Mesenchymal stem cell (in vitro differentiated cells and primary cell): ENCODE data around the gene PHRF1.

ENCODE experiments used
- DNase-seq: peaks from one replicate; pipeline ENCODE4 v3.0.0-alpha.2; 2013
- H2AFZ ChIP-seq: one replicate; pipeline ENCODE4 v1.6.1; 2013; ENCODE audit warnings: low read depth, mild to moderate bottlenecking, control low read depth, inconsistent platforms, low read length, moderate library complexity
- H2AK5ac ChIP-seq: 2 replicates; pipeline ENCODE4 v1.6.1; 2013; ENCODE audit warnings: low read length, moderate library complexity, mild to moderate bottlenecking, inconsistent platforms; ENCODE audit not compliant: severe bottlenecking
- H2BK120ac ChIP-seq: one replicate; pipeline ENCODE4 v1.6.1; 2013; ENCODE audit warnings: low read depth, mild to moderate bottlenecking, inconsistent platforms, low read length, moderate library complexity
- H2BK12ac ChIP-seq, 2 experiments: one replicate each; pipeline ENCODE4 v1.6.1; 2013; ENCODE audit warnings: inconsistent platforms in 2 of 2, low read length in 2 of 2, mild to moderate bottlenecking in 2 of 2, moderate library complexity in 2 of 2, control low read depth in 1 of 2
- H2BK15ac ChIP-seq: one replicate; pipeline ENCODE4 v1.6.1; 2013; ENCODE audit warnings: mild to moderate bottlenecking, low read depth, inconsistent platforms; ENCODE audit not compliant: poor library complexity, severe bottlenecking
- H2BK5ac ChIP-seq: 2 replicates; pipeline ENCODE4 v1.6.1; 2013; ENCODE audit warnings: low read depth, mild to moderate bottlenecking, low read length, control low read depth, inconsistent platforms; ENCODE audit not compliant: poor library complexity, severe bottlenecking
- H3K14ac ChIP-seq, 2 experiments: one replicate each; pipeline ENCODE4 v1.6.1; 2013; ENCODE audit warnings: inconsistent platforms in 2 of 2, low read length in 2 of 2, control low read depth in 1 of 2, mild to moderate bottlenecking in 1 of 2, moderate library complexity in 1 of 2
- H3K18ac ChIP-seq, 2 experiments: one replicate each; pipeline ENCODE4 v1.6.1; 2013; ENCODE audit warnings: inconsistent platforms in 2 of 2, low read length in 2 of 2, control low read depth in 1 of 2, low read depth in 1 of 2, mild to moderate bottlenecking in 1 of 2
- H3K23ac ChIP-seq, 2 experiments: one replicate each; pipeline ENCODE4 v1.6.1; 2013; ENCODE audit warnings: inconsistent platforms in 2 of 2, low read length in 2 of 2, mild to moderate bottlenecking in 2 of 2, moderate library complexity in 2 of 2, control low read depth in 1 of 2
- H3K27ac ChIP-seq: 2 replicates; pipeline ENCODE4 v1.5.1; 2013; ENCODE audit warnings: mild to moderate bottlenecking, moderate library complexity, low read length, control low read depth, inconsistent platforms; ENCODE audit not compliant: poor library complexity, severe bottlenecking
- H3K27me3 ChIP-seq, 2 experiments: 2 replicates each; pipeline versions ENCODE4 v1.6.1 to v1.7.0; 2013; ENCODE audit warnings: low read length in 2 of 2, mild to moderate bottlenecking in 2 of 2, moderate library complexity in 2 of 2, control low read depth in 1 of 2, inconsistent platforms in 1 of 2; ENCODE audit not compliant: control insufficient read depth in 1 of 2, insufficient read depth in 1 of 2
- H3K36me3 ChIP-seq, 2 experiments: 2 replicates each; pipeline versions ENCODE4 v1.6.1 to v1.7.0; 2013; ENCODE audit warnings: low read length in 2 of 2, control low read depth in 1 of 2, inconsistent platforms in 1 of 2, low read depth in 1 of 2, mild to moderate bottlenecking in 1 of 2; ENCODE audit not compliant: insufficient read depth in 2 of 2, control insufficient read depth in 1 of 2
- H3K4ac ChIP-seq, 2 experiments: one replicate each; pipeline ENCODE4 v1.6.1; 2013; ENCODE audit warnings: inconsistent platforms in 2 of 2, low read length in 2 of 2, mild to moderate bottlenecking in 2 of 2, moderate library complexity in 2 of 2, control low read depth in 1 of 2, low read depth in 1 of 2
- H3K4me1 ChIP-seq: 2 replicates; pipeline ENCODE4 v1.6.1; 2013; ENCODE audit warnings: low read depth, low read length, control low read depth; ENCODE audit not compliant: control insufficient read depth, insufficient read depth
- H3K4me2 ChIP-seq: 2 replicates; pipeline ENCODE4 v1.6.1; 2013; ENCODE audit warnings: low read length, mild to moderate bottlenecking, inconsistent platforms; ENCODE audit not compliant: poor library complexity, severe bottlenecking
- H3K4me3 ChIP-seq, 2 experiments: 2 replicates each; pipeline versions ENCODE4 v1.5.1 to v1.7.0; 2013; ENCODE audit warnings: low read length in 2 of 2, mild to moderate bottlenecking in 2 of 2, control low read depth in 1 of 2, low read depth in 1 of 2; ENCODE audit not compliant: insufficient read depth in 1 of 2
- H3K79me1 ChIP-seq: replicated peaks from 2 replicates; pipeline ENCODE4 v1.6.1; 2013; ENCODE audit warnings: mild to moderate bottlenecking, control low read depth, low read length, inconsistent platforms; ENCODE audit not compliant: poor library complexity, severe bottlenecking
- H3K9ac ChIP-seq: 2 replicates; pipeline ENCODE4 v1.7.0; 2013; ENCODE audit warnings: mild to moderate bottlenecking, low read length, moderate library complexity
- H3K9me3 ChIP-seq: 2 replicates; pipeline ENCODE4 v1.7.0; 2013; ENCODE audit warnings: mild to moderate bottlenecking, low read length; ENCODE audit not compliant: control insufficient read depth
- H4K8ac ChIP-seq: one replicate; pipeline ENCODE4 v1.6.1; 2013; ENCODE audit warnings: inconsistent platforms, mild to moderate bottlenecking, low read length, moderate library complexity
- H4K91ac ChIP-seq: one replicate; pipeline ENCODE4 v1.6.1; 2013; ENCODE audit warnings: mild to moderate bottlenecking, low read length, inconsistent platforms
- WGBS: methylation state at CpG from one replicate; pipeline ENCODE4 v1.1.7; 2013; ENCODE audit warnings: mixed read lengths; 5-methylcytosine and 5-hydroxymethylcytosine counted together

PHRF1 gene

DNA sequence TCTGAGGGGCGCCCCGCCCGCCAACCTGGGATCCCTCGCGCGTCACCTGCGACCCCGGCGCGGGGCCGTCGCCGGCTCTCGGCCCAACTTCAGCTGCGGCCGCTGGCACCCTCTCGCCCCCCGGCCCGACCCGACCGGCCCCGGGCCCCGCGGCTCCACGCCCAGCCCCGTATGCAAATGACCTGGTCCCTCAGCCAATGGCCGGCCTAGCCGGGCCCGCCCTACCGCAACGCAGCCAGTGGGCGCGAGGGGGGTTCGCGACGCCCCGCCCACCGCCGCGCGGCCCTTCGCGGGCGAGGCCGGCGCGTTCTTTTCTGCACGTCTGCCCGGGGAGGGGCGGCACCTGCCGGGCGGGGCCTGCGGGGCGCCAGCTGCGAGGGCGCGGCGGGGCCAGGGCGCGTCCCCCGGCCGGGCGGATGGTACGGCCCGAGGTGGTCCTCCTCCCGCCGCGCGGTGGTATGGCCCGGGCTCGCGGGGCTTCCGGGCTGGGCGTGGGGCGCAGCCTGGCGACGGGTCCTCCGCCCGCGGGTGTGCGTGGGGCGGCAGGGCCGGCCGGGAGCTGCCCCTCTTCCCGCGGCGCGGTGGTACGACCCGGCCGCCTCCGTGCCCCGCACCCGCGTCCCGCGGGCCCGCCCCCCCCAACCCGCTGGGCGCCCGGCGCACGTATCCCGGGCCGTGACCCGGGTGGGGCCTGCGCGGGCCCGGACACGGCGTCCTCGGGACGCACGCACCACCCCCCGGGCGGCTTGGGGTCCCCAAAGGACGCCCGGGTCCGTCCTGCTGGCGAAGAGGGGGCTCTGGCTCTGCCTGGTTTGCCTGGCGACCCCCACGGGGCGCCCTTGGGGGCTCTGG lies 7.7 kb upstream of the PHRF1 start:
- Histone ChIP-seq H3K27ac (no peak overlapping the region), H2AK5ac (peak overlapping the region; percentile 69), H2AFZ (peak overlapping the region; percentile 83), H3K18ac (peak overlapping the region; percentile 91 to 96), H3K4me1 (peaks cover 45% of the 10 kb centered on the region), H3K79me1 (peaks cover 16% of the 10 kb centered on the region), H3K9me3 (no peaks in the 10 kb centered on the region), H4K91ac (peak overlapping the region; percentile 85), H3K4ac (peak overlapping the region; percentile 81 to 85), H3K4me2 (peak overlapping the region; percentile 96), H3K4me3 (peak overlapping the region; percentile 80 to 87), H2BK5ac (peak overlapping the region; percentile 33), H3K36me3 (peaks cover 0 to 25% of the 10 kb centered on the region in 2 experiments), H2BK15ac (peak overlapping the region; percentile 100), H4K8ac (peak overlapping the region; percentile 79), H3K9ac (peak overlapping the region; percentile 83), H3K27me3 (peaks cover 0 to 12% of the 10 kb centered on the region in 2 experiments), H2BK120ac (peak overlapping the region; percentile 96), H2BK12ac (peak overlapping the region; percentile 23 to 38), H3K23ac (peak overlapping the region; percentile 7 to 29), H3K14ac (peak overlapping the region in 1 of 2 experiments; percentile 43)
- WGBS, result 1% methylated on average over 71 of the region's 123 CpGs
- peak; percentile 87 for DNase-seq

- H3K9me3 ChIP-seq, result no peaks in the 10 kb centered on the region
- peak overlapping the region; percentile 80 to 87 for H3K4me3 ChIP-seq
- 64% methylated on average over 36 of the region's 36 CpGs for WGBS
- peak overlapping the region; percentile 96 for H2BK120ac ChIP-seq
- H2BK15ac ChIP-seq, result peak overlapping the region; percentile 65
- DNase-seq, result no peak
- H4K91ac ChIP-seq, result peak overlapping the region; percentile 85
- peak overlapping the region; percentile 85 to 91 for H3K18ac ChIP-seq
- H2AK5ac ChIP-seq, result peak overlapping the region; percentile 69
- H3K79me1 ChIP-seq, result peaks cover 13% of the 10 kb centered on the region
- peak overlapping the region; percentile 83 for H3K9ac ChIP-seq
- no peak overlapping the region for H3K27ac ChIP-seq
- H2BK5ac ChIP-seq, result peak overlapping the region; percentile 33
- peaks cover 37% of the 10 kb centered on the region for H3K4me1 ChIP-seq
- H2BK12ac ChIP-seq, result peak overlapping the region; percentile 23 to 81
- peaks cover 0 to 7% of the 10 kb centered on the region in 2 experiments for H3K27me3 ChIP-seq
- peaks cover 0 to 17% of the 10 kb centered on the region in 2 experiments for H3K36me3 ChIP-seq
- peak overlapping the region; percentile 82 for H3K4me2 ChIP-seq
- peak overlapping the region in 1 of 2 experiments; percentile 7 for H3K23ac ChIP-seq
- peak overlapping the region in 1 of 2 experiments; percentile 43 for H3K14ac ChIP-seq
- peak overlapping the region; percentile 19 for H2AFZ ChIP-seq
- peak overlapping the region; percentile 79 for H4K8ac ChIP-seq
- H3K4ac ChIP-seq, result peak overlapping the region; percentile 81 to 85
Measured at GRCh38 chr11:569158-569885, 6.9 kb upstream of the PHRF1 start.

- H3K18ac ChIP-seq, result no peak overlapping the region
- H3K4me3 ChIP-seq, result no peak overlapping the region
- peak overlapping the region in 1 of 2 experiments; percentile 14 for H3K14ac ChIP-seq
- no peak overlapping the region for H3K9ac ChIP-seq
- H2AK5ac ChIP-seq, result no peak overlapping the region
- H3K4ac ChIP-seq, result no peak overlapping the region
- no peak for DNase-seq
- no peak overlapping the region for H3K23ac ChIP-seq
- H3K9me3 ChIP-seq, result no peaks in the 10 kb centered on the region
- H3K36me3 ChIP-seq, result peaks cover 0 to 9% of the 10 kb centered on the region in 2 experiments
- H3K27ac ChIP-seq, result no peak overlapping the region
- peak overlapping the region; percentile 43 for H4K91ac ChIP-seq
- WGBS, result 80% methylated on average over 8 of the region's 8 CpGs
- H3K79me1 ChIP-seq, result peaks cover 13% of the 10 kb centered on the region
- H3K27me3 ChIP-seq, result peaks cover 4 to 12% of the 10 kb centered on the region in 2 experiments
- peaks cover 38% of the 10 kb centered on the region for H3K4me1 ChIP-seq
- H4K8ac ChIP-seq, result no peak overlapping the region
- no peak overlapping the region for H3K4me2 ChIP-seq
- H2BK15ac ChIP-seq, result no peak overlapping the region
- H2BK12ac ChIP-seq, result no peak overlapping the region
- H2AFZ ChIP-seq, result no peak overlapping the region
- no peak overlapping the region for H2BK5ac ChIP-seq
- H2BK120ac ChIP-seq, result no peak overlapping the region
Measured at GRCh38 chr11:571802-572185, 4.5 kb upstream of the PHRF1 start.
